Measurements from ENCODE around the gene RGS6.

GRCh38 chr14:72553161-72553560, 620.9 kb downstream of the RGS6 start:
- TF ChIP-seq EZH2 (IDR thresholded peaks at IDR 0.05; ENCODE audit: insufficient read depth, poor library complexity, severe bottlenecking), result no peak
- no peak for TF ChIP-seq EZH2phosphoT487 (IDR thresholded peaks at IDR 0.05; ENCODE audit: insufficient read depth, low read depth)
